ENCODE data around the gene GLRX5. TPM values are rescaled to one million over a fixed set of nuclear protein-coding genes. Genes with fewer than 3 reads are reported as not detected.
"Not testable (repeated sequence)": the region's sequence is repeated elsewhere in the genome, so short reads cannot be mapped to it uniquely, and the experiment has no call there.

Gene GLRX5
- total RNA-seq, 1 donor from 2014 or later, result 85.0 TPM

DNA sequence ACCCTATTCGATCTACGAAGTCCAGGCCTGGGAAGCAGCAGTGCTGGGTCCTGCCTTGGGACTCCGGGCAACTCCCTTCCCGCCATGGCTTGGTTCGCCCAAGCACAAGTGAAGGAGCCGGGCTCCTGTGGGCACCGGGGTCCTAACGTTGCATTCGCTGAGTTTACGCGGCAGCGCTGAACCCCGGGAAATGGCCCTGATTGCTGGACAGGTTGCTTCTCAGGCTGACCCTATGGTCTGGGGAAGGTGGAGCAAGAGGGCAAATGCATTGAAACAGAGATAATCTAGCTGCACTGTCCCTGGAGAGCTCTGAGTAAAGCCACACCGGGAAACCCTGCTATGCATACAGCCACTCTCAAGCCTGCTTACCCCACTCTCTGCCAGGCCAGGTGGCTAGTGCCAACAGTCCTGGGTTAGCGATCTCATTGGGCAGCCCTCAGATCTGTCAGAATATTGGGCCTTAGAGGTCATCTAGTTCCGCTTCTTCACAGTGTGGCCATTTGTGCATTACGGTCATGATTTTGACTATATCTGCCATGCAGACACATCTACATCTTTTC is 29.7 kb upstream of the GLRX5 start:
- Histone ChIP-seq H3K27ac (replicated peaks) (peak overlapping the region; percentile 38), H3K4me1 (peaks cover 92% of the 10 kb centered on the region), H3K9me3 (replicated peaks) (no peaks in the 10 kb centered on the region), H3K36me3 (no peaks in the 10 kb centered on the region), H3K4me3 (no peak overlapping the region), H3K27me3 (ENCODE audit: low read depth) (no peaks in the 10 kb centered on the region)
- intact Hi-C loops (cut with micrococcal nuclease), result no loop called here
- TF ChIP-seq, protein P1, sequence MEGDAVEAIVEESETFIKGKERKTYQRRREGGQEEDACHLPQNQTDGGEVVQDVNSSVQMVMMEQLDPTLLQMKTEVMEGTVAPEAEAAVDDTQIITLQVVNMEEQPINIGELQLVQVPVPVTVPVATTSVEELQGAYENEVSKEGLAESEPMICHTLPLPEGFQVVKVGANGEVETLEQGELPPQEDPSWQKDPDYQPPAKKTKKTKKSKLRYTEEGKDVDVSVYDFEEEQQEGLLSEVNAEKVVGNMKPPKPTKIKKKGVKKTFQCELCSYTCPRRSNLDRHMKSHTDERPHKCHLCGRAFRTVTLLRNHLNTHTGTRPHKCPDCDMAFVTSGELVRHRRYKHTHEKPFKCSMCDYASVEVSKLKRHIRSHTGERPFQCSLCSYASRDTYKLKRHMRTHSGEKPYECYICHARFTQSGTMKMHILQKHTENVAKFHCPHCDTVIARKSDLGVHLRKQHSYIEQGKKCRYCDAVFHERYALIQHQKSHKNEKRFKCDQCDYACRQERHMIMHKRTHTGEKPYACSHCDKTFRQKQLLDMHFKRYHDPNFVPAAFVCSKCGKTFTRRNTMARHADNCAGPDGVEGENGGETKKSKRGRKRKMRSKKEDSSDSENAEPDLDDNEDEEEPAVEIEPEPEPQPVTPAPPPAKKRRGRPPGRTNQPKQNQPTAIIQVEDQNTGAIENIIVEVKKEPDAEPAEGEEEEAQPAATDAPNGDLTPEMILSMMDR (IDR thresholded peaks at IDR 0.05; ENCODE audit: borderline replicate concordance), result no peak
- no peak for DNase-seq

DNA sequence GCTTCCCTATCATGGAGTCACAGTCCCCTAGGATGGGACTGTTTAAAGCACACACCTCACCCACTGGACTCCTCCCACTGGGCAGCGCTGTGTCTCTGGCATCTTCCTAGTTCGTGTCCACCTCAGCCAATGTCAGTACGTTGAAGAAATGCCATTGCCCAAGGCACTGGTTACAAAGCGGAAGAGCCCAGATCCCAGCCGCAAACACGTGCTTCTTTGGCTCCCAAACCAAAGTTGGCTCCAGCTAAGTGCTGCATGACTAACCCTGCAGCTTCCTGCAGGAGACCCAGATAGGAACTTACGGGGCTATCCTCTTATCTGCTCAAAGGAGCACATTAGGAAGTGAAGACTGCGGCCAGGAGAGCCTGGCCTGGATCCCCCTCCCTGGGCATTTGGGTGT is 27.7 kb upstream of the GLRX5 start:
- H3K4me3 ChIP-seq, result no peak overlapping the region
- TF ChIP-seq, protein P1 (IDR thresholded peaks at IDR 0.05; ENCODE audit: borderline replicate concordance), result no peak
- peaks cover 80% of the 10 kb centered on the region for H3K4me1 ChIP-seq

DNA sequence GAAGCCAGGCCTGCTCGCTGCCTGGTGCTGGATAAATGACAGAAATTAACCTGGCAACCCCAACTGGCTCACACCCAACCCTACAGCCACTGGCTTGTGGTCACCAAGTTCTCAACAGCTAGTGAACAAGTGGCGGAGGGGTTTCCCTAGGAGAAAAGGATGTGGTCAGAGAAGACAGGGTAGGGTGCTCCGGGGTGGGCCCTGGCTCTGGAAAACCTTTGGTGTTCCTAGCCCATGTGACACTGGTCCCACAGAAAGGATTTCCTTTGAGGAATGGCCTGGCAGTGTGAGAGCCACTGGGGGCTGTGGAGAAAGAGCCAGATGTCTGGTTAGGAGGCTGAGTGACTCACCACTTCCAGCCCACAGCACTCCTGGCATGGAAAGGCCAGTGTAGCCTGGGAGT is 27.1 kb upstream of the GLRX5 start:
- Histone ChIP-seq H3K27ac (replicated peaks) (peak overlapping the region; percentile 74), H3K4me1 (peaks cover 75% of the 10 kb centered on the region), H3K9me3 (replicated peaks) (no peaks in the 10 kb centered on the region), H3K27me3 (ENCODE audit: low read depth) (no peaks in the 10 kb centered on the region), H3K36me3 (no peaks in the 10 kb centered on the region), H3K4me3 (no peak overlapping the region)
- DNase-seq, result no peak
- TF ChIP-seq, protein P1 (IDR thresholded peaks at IDR 0.05; ENCODE audit: borderline replicate concordance), result no peak
- intact Hi-C loops (cut with micrococcal nuclease), result no loop called here

More for the DNA sequence above, 27.7 kb upstream of the GLRX5 start:
- intact Hi-C loops (cut with micrococcal nuclease), result no loop called here
- no peaks in the 10 kb centered on the region for H3K27me3 ChIP-seq (ENCODE audit: low read depth)
- peak overlapping the region; percentile 74 for H3K27ac ChIP-seq (replicated peaks)
- DNase-seq, result peak; percentile 64
- no peaks in the 10 kb centered on the region for H3K9me3 ChIP-seq (replicated peaks)
- no peaks in the 10 kb centered on the region for H3K36me3 ChIP-seq

DNA sequence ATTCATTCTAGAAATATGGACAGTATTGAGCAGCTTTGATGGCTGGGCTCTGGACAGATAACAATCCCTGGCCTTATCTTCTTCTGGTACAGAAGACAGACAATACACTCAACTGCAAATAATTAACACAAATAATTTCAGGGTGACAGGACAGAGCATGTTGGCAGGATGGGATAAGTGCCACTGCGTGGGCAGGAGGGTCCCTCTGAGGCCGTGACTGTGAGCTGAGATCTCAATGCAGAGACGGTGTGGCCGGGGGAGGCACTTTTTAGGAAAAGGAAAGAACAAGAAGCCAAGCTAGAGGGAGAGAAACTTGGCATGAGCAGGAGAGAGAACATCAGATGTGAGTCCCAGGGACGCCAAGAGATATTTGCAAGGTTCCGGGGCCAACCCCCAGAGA is 26.5 kb upstream of the GLRX5 start:
- H3K27ac ChIP-seq (replicated peaks), result peak overlapping the region; percentile 74
- no peaks in the 10 kb centered on the region for H3K27me3 ChIP-seq (ENCODE audit: low read depth)
- H3K36me3 ChIP-seq, result no peaks in the 10 kb centered on the region
- H3K4me1 ChIP-seq, result peaks cover 73% of the 10 kb centered on the region
- no peaks in the 10 kb centered on the region for H3K9me3 ChIP-seq (replicated peaks)
- H3K4me3 ChIP-seq, result no peak overlapping the region
- DNase-seq, result no peak
- intact Hi-C loops (cut with micrococcal nuclease), result no loop called here
- TF ChIP-seq, protein P1 (IDR thresholded peaks at IDR 0.05; ENCODE audit: borderline replicate concordance), result no peak

DNA sequence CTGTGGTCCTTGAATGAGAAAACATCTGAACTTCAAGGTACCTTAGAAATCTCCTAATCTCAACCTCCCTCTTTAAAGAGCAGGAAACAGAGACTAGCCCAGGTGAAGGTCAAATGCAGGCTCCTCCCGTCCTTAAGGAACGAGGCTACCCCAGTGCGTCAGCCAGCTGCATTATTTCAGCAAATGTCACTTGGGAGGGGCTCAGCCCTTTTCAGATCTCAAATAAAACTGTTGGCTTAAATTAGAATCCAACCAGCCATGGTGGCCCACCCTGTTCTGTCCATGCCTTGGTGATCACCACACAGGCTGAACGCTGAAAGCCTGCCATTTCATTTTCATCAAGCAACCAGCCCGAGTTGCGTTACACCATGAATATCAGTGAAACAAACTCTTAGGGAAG is 25.4 kb upstream of the GLRX5 start:
- intact Hi-C loops (cut with micrococcal nuclease), result no loop called here
- TF ChIP-seq, protein P1 (IDR thresholded peaks at IDR 0.05; ENCODE audit: borderline replicate concordance), result no peak

DNA sequence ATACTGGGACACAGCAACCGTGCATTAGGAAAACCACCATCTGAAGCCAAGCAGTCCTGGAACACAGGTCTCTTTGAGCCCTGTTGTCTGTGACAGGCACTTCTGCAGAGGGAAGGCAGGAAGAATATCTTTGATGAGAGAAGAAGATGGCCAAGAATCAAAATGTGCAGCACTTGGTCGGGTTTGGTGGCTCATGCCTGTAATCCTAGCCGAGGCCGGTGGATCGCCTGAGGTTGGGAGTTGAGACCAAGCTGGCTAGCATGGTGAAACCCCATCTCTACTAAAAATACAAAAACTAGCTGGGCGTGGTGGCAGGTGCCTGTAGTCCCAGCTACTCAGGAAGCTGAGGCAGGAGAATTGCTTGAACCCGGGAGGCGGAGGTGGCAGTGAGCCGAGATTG is 24.5 kb upstream of the GLRX5 start:
- H3K27me3 ChIP-seq (ENCODE audit: low read depth); H3K27ac ChIP-seq (replicated peaks); intact Hi-C loops (cut with micrococcal nuclease); DNase-seq; H3K36me3 ChIP-seq; H3K4me3 ChIP-seq; H3K9me3 ChIP-seq (replicated peaks): not testable (repeated sequence)
- peaks cover 73% of the 10 kb centered on the region for H3K4me1 ChIP-seq

More for the DNA sequence above, 25.4 kb upstream of the GLRX5 start:
- DNase-seq, result no peak
- Histone ChIP-seq H3K36me3 (no peaks in the 10 kb centered on the region), H3K4me3 (no peak overlapping the region), H3K27ac (replicated peaks) (no peak overlapping the region), H3K4me1 (peaks cover 73% of the 10 kb centered on the region), H3K27me3 (ENCODE audit: low read depth) (no peaks in the 10 kb centered on the region), H3K9me3 (replicated peaks) (no peaks in the 10 kb centered on the region)

Data from left ventricle myocardium inferior (tissue), 1 donor.